HL-60 (cell line): ENCODE measurements around the gene MAPKAPK2.

ENCODE experiments used
- CTCF ChIP-seq: IDR thresholded peaks from one replicate; pipeline ENCODE4 v1.5.1; 2011; ENCODE audit warnings: low read length, control low read depth, inconsistent platforms; ENCODE audit not compliant: insufficient read depth
- POLR2AphosphoS5 ChIP-seq: IDR thresholded peaks from 2 replicates; pipeline ENCODE4 v1.6.1; 2012; ENCODE audit warnings: low read depth
- REST ChIP-seq: IDR thresholded peaks from 2 replicates; pipeline ENCODE4 v1.6.1; 2012; ENCODE audit warnings: low read depth; ENCODE audit not compliant: insufficient replicate concordance
- SPI1 ChIP-seq: IDR thresholded peaks from 2 replicates; pipeline ENCODE4 v1.6.1; 2012; ENCODE audit warnings: low read depth, mild to moderate bottlenecking, borderline replicate concordance

GRCh38 chr1:206761159-206761768 is 76.6 kb downstream of the MAPKAPK2 start:
- no peak for TF ChIP-seq CTCF
- TF ChIP-seq POLR2AphosphoS5 = no peak
- TF ChIP-seq REST = no peak
- TF ChIP-seq SPI1 = no peak
